Mucosa of descending colon (tissue), 3 donors: ENCODE data around the gene LZTS2. TPM values are rescaled to one million over a fixed set of nuclear protein-coding genes. Genes with fewer than 3 reads are reported as not detected.

Experiments
- ATAC-seq: fragments of 200-7000 bp; cut with Tn5 transposase; one replicate; pipeline ENCODE4 v1.9.1; 2020; ENCODE audit warnings: mild to moderate bottlenecking, moderate library complexity
- DNase-seq, 3 donors: peaks; one replicate each; pipeline ENCODE4 v3.0.0-alpha.2; 2020
- H3K36me3 ChIP-seq: fragments of 200-600 bp; one replicate; pipeline ENCODE4 v1.8.0; 2021; ENCODE audit warnings: low read depth, mild to moderate bottlenecking
- H3K4me1 ChIP-seq: fragments of 200-600 bp; one replicate; pipeline ENCODE4 v1.8.0; 2021; ENCODE audit warnings: low read depth, mild to moderate bottlenecking
- H3K4me3 ChIP-seq: fragments of 200-600 bp; one replicate; pipeline ENCODE4 v1.8.0; 2021; ENCODE audit warnings: mild to moderate bottlenecking
- H3K9me3 ChIP-seq: fragments of 200-600 bp; one replicate; pipeline ENCODE4 v1.8.0; 2021; ENCODE audit warnings: mild to moderate bottlenecking
- CTCF ChIP-seq: fragments of 200-600 bp; IDR thresholded peaks from one replicate; pipeline ENCODE4 v1.8.0; 2022; ENCODE audit warnings: antibody characterized with exemption, mild to moderate bottlenecking
- intact Hi-C, 2 donors: fragments of 100-400 bp; cut with DNase I in 1 of 2; cut with micrococcal nuclease in 1 of 2; formaldehyde crosslinking; loops; one replicate each; pipeline versions ENCODE4 v1.11.0 to v1.11.1; 2022; cut with DNase I, micrococcal nuclease
- total RNA-seq, 3 donors: library from RNA; stranded (reverse); fragmentation: NEBNext Ultra II Directional in 2 of 3; extraction: Animal tissue kit (Norgen Biotek cat#: 25700) in 2 of 3; gene quantifications; one replicate each; pipeline versions ENCODE4 v1.2.1 to v1.2.4, GENCODE V29; 2021 to 2023
- donor health status: DM: no; HTN: no; CAD: no; lungs with moderate emphysema.
- donor health status: DM: no; HTN: no; CAD: no.
- donor health status: DM: no; HTN: yes; CAD: no.

Gene LZTS2
- total RNA-seq, 3 donors from 2014 or later: 26.0 to 82.1 (median 31.5) TPM

GRCh38 chr10:101046332-101047238 is 47.0 kb downstream of the LZTS2 start:
- peaks cover 27% of the 10 kb centered on the region for H3K4me1 ChIP-seq
- no peaks in the 10 kb centered on the region for H3K36me3 ChIP-seq
- no peak for TF ChIP-seq CTCF
- intact Hi-C loops: no loop called here
- H3K9me3 ChIP-seq: no peaks in the 10 kb centered on the region
- H3K4me3 ChIP-seq: no peak overlapping the region
- DNase-seq (peak in 1 of 3 donors; percentile 38), ATAC-seq (no peak)

GRCh38 chr10:101047268-101047667 is 47.7 kb downstream of the LZTS2 start:
- Histone ChIP-seq H3K4me1 (peaks cover 21% of the 10 kb centered on the region), H3K4me3 (no peak overlapping the region), H3K9me3 (no peaks in the 10 kb centered on the region), H3K36me3 (no peaks in the 10 kb centered on the region)
- intact Hi-C loops: no loop called here
- TF ChIP-seq CTCF: no peak
- DNase-seq (peak in 1 of 3 donors; percentile 49), ATAC-seq (no peak)

- Histone ChIP-seq H3K4me1 (peaks cover 15% of the 10 kb centered on the region), H3K9me3 (no peaks in the 10 kb centered on the region), H3K4me3 (no peak overlapping the region), H3K36me3 (no peaks in the 10 kb centered on the region)
- ATAC-seq (peak; percentile 71), DNase-seq (peak in 1 of 3 donors; percentile 53)
- intact Hi-C loops: no loop called here
- no peak for TF ChIP-seq CTCF
Observed at GRCh38 chr10:101047961-101048892, 48.6 kb downstream of the LZTS2 start.

- DNase-seq (peak; percentile 70 to 88 (median 86)), ATAC-seq (peak; percentile 87)
- Histone ChIP-seq H3K4me1 (peaks cover 7% of the 10 kb centered on the region), H3K36me3 (no peaks in the 10 kb centered on the region), H3K9me3 (no peaks in the 10 kb centered on the region), H3K4me3 (no peak overlapping the region)
- intact Hi-C loops: no loop called here
- peak; percentile 88 for TF ChIP-seq CTCF
Observed at GRCh38 chr10:101050208-101051069, 50.8 kb downstream of the LZTS2 start.

GRCh38 chr10:101052285-101052684 is 52.7 kb downstream of the LZTS2 start:
- no peak for TF ChIP-seq CTCF
- Histone ChIP-seq H3K36me3 (no peaks in the 10 kb centered on the region), H3K4me1 (peaks cover 7% of the 10 kb centered on the region), H3K9me3 (no peaks in the 10 kb centered on the region), H3K4me3 (no peak overlapping the region)
- ATAC-seq (no peak), DNase-seq (no peak)
- intact Hi-C loops: no loop called here
